MM.1S (cell line): ENCODE data around the gene ADSS1.

ENCODE experiments used
- DNase-seq: peaks from one replicate; pipeline ENCODE4 v3.0.0-alpha.2; 2015
- H2AFZ ChIP-seq: fragments of 300-600 bp; sonication (generic); 2 replicates; pipeline ENCODE4 v1.6.0; 2016; ENCODE audit warnings: antibody characterized with exemption, low read length
- H3F3A ChIP-seq: fragments of 300-600 bp; sonication (generic); 2 replicates; pipeline ENCODE4 v1.6.1; 2016; ENCODE audit warnings: mild to moderate bottlenecking, antibody characterized with exemption, low read length, moderate library complexity, mixed read lengths; ENCODE audit not compliant: insufficient read depth
- H3K27ac ChIP-seq: fragments of 300-600 bp; sonication (generic); 2 replicates; pipeline ENCODE4 v1.5.1; 2016; ENCODE audit warnings: mild to moderate bottlenecking, low read length
- H3K27me3 ChIP-seq: fragments of 300-600 bp; sonication (generic); replicated peaks from 2 replicates; pipeline ENCODE4 v1.6.0; 2016; ENCODE audit warnings: low read length; ENCODE audit not compliant: insufficient read depth
- H3K36me3 ChIP-seq: fragments of 300-600 bp; sonication (generic); replicated peaks from 2 replicates; pipeline ENCODE4 v1.6.1; 2016; ENCODE audit warnings: mild to moderate bottlenecking, low read length, mixed read lengths; ENCODE audit not compliant: insufficient read depth
- H3K4me1 ChIP-seq: fragments of 300-600 bp; sonication (generic); 2 replicates; pipeline ENCODE4 v1.6.1; 2016; ENCODE audit warnings: low read length, mixed read lengths
- H3K4me2 ChIP-seq: fragments of 300-600 bp; sonication (generic); 2 replicates; pipeline ENCODE4 v1.6.0; 2016; ENCODE audit warnings: low read depth, low read length
- H3K4me3 ChIP-seq: fragments of 300-600 bp; sonication (generic); 2 replicates; pipeline ENCODE4 v1.5.1; 2016; ENCODE audit warnings: low read length, mixed read lengths
- H3K79me2 ChIP-seq: fragments of 300-600 bp; sonication (generic); 2 replicates; pipeline ENCODE4 v1.6.1; 2016; ENCODE audit warnings: mixed run types, low read length, mixed read lengths
- H3K9ac ChIP-seq: fragments of 300-600 bp; sonication (generic); 2 replicates; pipeline ENCODE4 v1.6.1; 2016; ENCODE audit warnings: low read length, mixed read lengths
- H3K9me2 ChIP-seq: fragments of 300-600 bp; sonication (generic); replicated peaks from 2 replicates; pipeline ENCODE4 v1.6.1; 2016; ENCODE audit warnings: mild to moderate bottlenecking, low read length, mixed read lengths; ENCODE audit not compliant: insufficient read depth
- H3K9me3 ChIP-seq: fragments of 300-600 bp; sonication (generic); replicated peaks from 2 replicates; pipeline ENCODE4 v1.6.1; 2016; ENCODE audit warnings: mild to moderate bottlenecking, low read length, mixed read lengths; ENCODE audit not compliant: insufficient read depth
- H4K20me1 ChIP-seq: fragments of 300-600 bp; sonication (generic); 2 replicates; pipeline ENCODE4 v1.6.1; 2016; ENCODE audit warnings: mild to moderate bottlenecking, low read length, moderate library complexity, mixed read lengths; ENCODE audit not compliant: insufficient read depth
- EZH2 ChIP-seq: fragments of 300-600 bp; sonication (generic); optimal IDR thresholded peaks from 2 replicates; pipeline ENCODE3; 2017; ENCODE audit warnings: low read depth, mild to moderate bottlenecking, antibody characterized with exemption, low read length, mixed read lengths
- EZH2phosphoT487 ChIP-seq: fragments of 300-600 bp; sonication (generic); IDR thresholded peaks from 2 replicates; pipeline ENCODE4 v1.6.1; 2018; ENCODE audit warnings: antibody characterized with exemption, low read length
- TF ChIP-seq, protein P1 (sequence below): fragments of 300-600 bp; sonication (generic); IDR thresholded peaks from 2 replicates; pipeline ENCODE4 v1.5.1; 2016; ENCODE audit warnings: antibody characterized with exemption, low read length, mixed read lengths

The ADSS1 gene

DNA sequence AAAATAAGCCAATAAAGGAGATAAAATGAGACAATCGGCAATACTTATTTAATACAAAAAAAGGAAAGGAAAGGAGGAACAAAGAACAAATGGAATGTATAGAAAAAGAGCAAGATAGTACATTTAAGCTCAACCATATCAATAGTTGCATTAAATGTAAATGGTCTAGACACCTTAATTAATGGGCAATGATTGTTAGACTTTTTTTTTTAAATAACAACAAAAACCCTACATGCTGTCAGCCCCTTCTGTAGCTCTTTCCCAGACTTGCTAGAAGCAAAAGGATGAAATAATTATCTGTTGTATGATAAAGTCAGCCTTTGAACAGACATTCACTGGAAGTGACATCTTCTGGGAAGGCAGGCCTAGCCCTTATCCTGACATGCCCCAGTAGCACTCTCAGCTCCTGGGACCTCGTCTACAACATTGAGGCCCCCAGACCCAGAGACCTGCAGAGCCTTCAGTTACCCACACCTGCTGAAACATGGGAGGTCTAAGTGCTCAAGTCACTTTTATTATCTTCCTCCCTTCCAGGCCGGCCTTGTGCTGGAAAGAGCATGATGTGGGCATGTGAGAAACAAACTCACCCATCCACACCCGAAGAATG is 42.3 kb downstream of the ADSS1 start:
- H3K4me3 ChIP-seq, result no peak overlapping the region
- no peak for DNase-seq

DNA sequence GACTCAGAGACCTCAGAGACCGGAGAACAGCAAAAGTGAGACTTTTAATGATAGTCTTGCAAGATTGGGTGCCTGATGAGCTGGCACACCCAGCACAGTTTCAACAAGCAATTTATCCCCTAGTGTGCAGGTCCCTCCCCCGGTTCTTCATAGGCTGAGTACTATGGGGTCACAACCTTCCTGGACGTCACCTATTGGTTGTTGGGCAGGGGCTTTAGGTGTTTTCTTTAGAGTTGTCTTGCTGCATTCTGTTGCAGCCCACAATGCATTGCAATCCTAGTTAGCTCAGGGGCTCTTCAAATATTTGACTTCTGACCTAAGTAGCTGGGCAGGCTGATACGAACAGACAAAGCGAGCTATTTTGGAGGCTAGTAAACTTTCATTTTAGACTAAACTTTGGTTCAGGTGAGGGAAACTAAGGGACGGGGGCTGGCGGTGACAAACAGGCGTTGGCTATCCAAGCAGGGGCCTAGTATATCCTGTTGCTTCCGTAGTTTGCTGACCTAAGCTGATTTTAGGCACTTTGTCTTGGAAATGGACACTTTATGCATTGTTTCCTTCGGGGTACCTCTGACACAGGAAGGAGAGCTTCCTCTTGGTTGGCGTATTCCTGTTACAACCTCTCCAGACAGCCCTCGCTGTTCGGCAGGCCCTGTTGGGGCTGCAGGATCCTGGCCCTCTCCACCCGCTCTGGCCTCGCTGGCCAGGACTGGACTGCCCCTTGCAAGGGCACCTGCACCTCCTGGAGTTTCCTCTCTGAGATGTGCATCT is 43.0 kb downstream of the ADSS1 start:
- no peaks in the 10 kb centered on the region for H3K4me1 ChIP-seq
- no peak overlapping the region for H3K27ac ChIP-seq
- no peaks in the 10 kb centered on the region for H3K9me3 ChIP-seq
- no peak overlapping the region for H3K4me2 ChIP-seq
- DNase-seq, result no peak
- H2AFZ ChIP-seq, result no peak overlapping the region
- TF ChIP-seq, protein P1, sequence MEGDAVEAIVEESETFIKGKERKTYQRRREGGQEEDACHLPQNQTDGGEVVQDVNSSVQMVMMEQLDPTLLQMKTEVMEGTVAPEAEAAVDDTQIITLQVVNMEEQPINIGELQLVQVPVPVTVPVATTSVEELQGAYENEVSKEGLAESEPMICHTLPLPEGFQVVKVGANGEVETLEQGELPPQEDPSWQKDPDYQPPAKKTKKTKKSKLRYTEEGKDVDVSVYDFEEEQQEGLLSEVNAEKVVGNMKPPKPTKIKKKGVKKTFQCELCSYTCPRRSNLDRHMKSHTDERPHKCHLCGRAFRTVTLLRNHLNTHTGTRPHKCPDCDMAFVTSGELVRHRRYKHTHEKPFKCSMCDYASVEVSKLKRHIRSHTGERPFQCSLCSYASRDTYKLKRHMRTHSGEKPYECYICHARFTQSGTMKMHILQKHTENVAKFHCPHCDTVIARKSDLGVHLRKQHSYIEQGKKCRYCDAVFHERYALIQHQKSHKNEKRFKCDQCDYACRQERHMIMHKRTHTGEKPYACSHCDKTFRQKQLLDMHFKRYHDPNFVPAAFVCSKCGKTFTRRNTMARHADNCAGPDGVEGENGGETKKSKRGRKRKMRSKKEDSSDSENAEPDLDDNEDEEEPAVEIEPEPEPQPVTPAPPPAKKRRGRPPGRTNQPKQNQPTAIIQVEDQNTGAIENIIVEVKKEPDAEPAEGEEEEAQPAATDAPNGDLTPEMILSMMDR, result no peak
- TF ChIP-seq EZH2 (no peak), EZH2phosphoT487 (no peak)
- no peaks in the 10 kb centered on the region for H3F3A ChIP-seq
- H3K4me3 ChIP-seq, result no peak overlapping the region
- no peaks in the 10 kb centered on the region for H3K27me3 ChIP-seq
- H3K9ac ChIP-seq, result no peak overlapping the region
- no peaks in the 10 kb centered on the region for H3K79me2 ChIP-seq
- H4K20me1 ChIP-seq, result no peaks in the 10 kb centered on the region
- H3K36me3 ChIP-seq, result no peaks in the 10 kb centered on the region
- H3K9me2 ChIP-seq, result no peaks in the 10 kb centered on the region

More for the DNA sequence above, 42.3 kb downstream of the ADSS1 start:
- Histone ChIP-seq H3K79me2 (no peaks in the 10 kb centered on the region), H4K20me1 (no peaks in the 10 kb centered on the region), H3K4me1 (no peaks in the 10 kb centered on the region), H2AFZ (no peak overlapping the region), H3F3A (no peaks in the 10 kb centered on the region), H3K9ac (no peak overlapping the region), H3K36me3 (no peaks in the 10 kb centered on the region), H3K9me2 (no peaks in the 10 kb centered on the region), H3K27me3 (no peaks in the 10 kb centered on the region), H3K9me3 (no peaks in the 10 kb centered on the region), H3K27ac (no peak overlapping the region), H3K4me2 (no peak overlapping the region)
- TF ChIP-seq, protein P1, result no peak
- TF ChIP-seq EZH2, result no peak
- no peak for TF ChIP-seq EZH2phosphoT487

DNA sequence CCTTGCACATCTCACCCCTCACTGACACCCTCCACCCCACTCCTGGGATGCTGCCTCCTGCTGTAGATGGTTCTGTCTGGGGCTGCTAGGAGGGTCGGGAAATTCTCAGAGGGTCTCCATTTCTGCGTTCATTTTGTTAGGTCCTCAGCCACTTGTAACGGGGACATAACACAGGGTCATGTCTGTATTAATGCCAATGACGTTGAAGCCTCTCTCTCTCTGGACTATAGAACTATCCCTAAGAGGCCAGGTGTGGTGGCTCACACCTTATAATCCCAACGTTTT is 43.5 kb downstream of the ADSS1 start:
- Histone ChIP-seq H3F3A (no peaks in the 10 kb centered on the region), H3K36me3 (no peaks in the 10 kb centered on the region), H2AFZ (no peak overlapping the region), H3K9ac (no peak overlapping the region), H3K27me3 (no peaks in the 10 kb centered on the region), H3K4me3 (no peak overlapping the region), H3K79me2 (no peaks in the 10 kb centered on the region), H3K9me3 (no peaks in the 10 kb centered on the region), H3K4me2 (no peak overlapping the region), H4K20me1 (no peaks in the 10 kb centered on the region), H3K9me2 (no peaks in the 10 kb centered on the region), H3K4me1 (no peaks in the 10 kb centered on the region), H3K27ac (no peak overlapping the region)
- no peak for DNase-seq
- TF ChIP-seq, protein P1, result no peak
